ENCODE data around the gene CYP4F8. TPM values are rescaled to one million over a fixed set of nuclear protein-coding genes. Genes with fewer than 3 reads are reported as not detected.

The CYP4F8 gene
- total RNA-seq, 1 experiment from 2014 or later = not detected

GRCh38 chr19:15666186-15666585 lies 51.2 kb downstream of the CYP4F8 start:
- H3K79me1 ChIP-seq (ENCODE audit: insufficient read depth, low read depth, low read length, poor library complexity, severe bottlenecking) = no peaks in the 10 kb centered on the region
- H3K18ac ChIP-seq (ENCODE audit: insufficient read length, low read depth, low read length) = no peak overlapping the region
- H3K56ac ChIP-seq (ENCODE audit: insufficient read length, low read depth, low read length) = no peak overlapping the region
- H3K4me3 Mint-ChIP-seq = no peak overlapping the region
- H3K79me2 ChIP-seq (ENCODE audit: insufficient read depth, low read length) = no peaks in the 10 kb centered on the region
- no peak overlapping the region for H2BK20ac ChIP-seq (ENCODE audit: low read depth, low read length, poor library complexity, severe bottlenecking)
- no peaks in the 10 kb centered on the region for H3K4me1 Mint-ChIP-seq
- no peaks in the 10 kb centered on the region for H3K4me1 ChIP-seq (ENCODE audit: insufficient read depth, low read length)
- H2BK120ac ChIP-seq (ENCODE audit: low read depth, low read length, poor library complexity, severe bottlenecking) = no peak overlapping the region
- no peak overlapping the region for H4K91ac ChIP-seq (ENCODE audit: insufficient read length, low read depth, low read length)
- H3K36me3 Mint-ChIP-seq (ENCODE audit: insufficient read depth in 1 of 3, low read depth in 3 of 3) = peaks cover 4 to 29% (median 16%) of the 10 kb centered on the region in 3 experiments; a peak in 6 of 7 replicates
- H3K9me3 Mint-ChIP-seq = peaks cover 12 to 14% of the 10 kb centered on the region in 2 experiments
- no peaks in the 10 kb centered on the region for H3K23me2 ChIP-seq (ENCODE audit: insufficient read length, low read depth, low read length, poor library complexity, severe bottlenecking)
- no peak overlapping the region for H2BK15ac ChIP-seq (ENCODE audit: low read depth, low read length)
- no peak overlapping the region for H2AK5ac ChIP-seq (ENCODE audit: insufficient read length, low read length)
- H3K4ac ChIP-seq (ENCODE audit: low read depth, low read length) = no peak overlapping the region
- H3K4me2 ChIP-seq (ENCODE audit: insufficient read depth, insufficient read length, low read length) = no peak overlapping the region
- no peaks in the 10 kb centered on the region for H4K20me1 ChIP-seq (ENCODE audit: control insufficient read depth, insufficient read depth, insufficient read length)
- TF ChIP-seq CTCF (conservative IDR thresholded peaks at IDR 0.05) = no peak
- no peak overlapping the region for H3T11ph ChIP-seq (ENCODE audit: low read length)
- H4K8ac ChIP-seq (replicated peaks; ENCODE audit: insufficient read length, low read depth, low read length) = no peak overlapping the region
- no peak overlapping the region for H3K27ac Mint-ChIP-seq
- H2AFZ ChIP-seq (ENCODE audit: low read length) = no peak overlapping the region
- no peaks in the 10 kb centered on the region for H3K27me3 ChIP-seq (ENCODE audit: insufficient read depth, low read length)
- H2BK5ac ChIP-seq (ENCODE audit: insufficient read length, low read length) = no peak overlapping the region
- peaks cover 1% of the 10 kb centered on the region for H3K27me3 Mint-ChIP-seq (ENCODE audit: low read depth)
- H3K23ac ChIP-seq (ENCODE audit: insufficient read length, low read depth, low read length) = no peak overlapping the region
- no peak for DNase-seq
- no CpG with 5 or more reads among the region's 1 CpG for whole genome bisulfite sequencing (ENCODE audit: extremely low coverage, insufficient read length, low lambda C conversion rate)
- H3K9me3 ChIP-seq (ENCODE audit: control insufficient read depth, low read depth, low read length) = peaks cover 95% of the 10 kb centered on the region
- no peak overlapping the region for H2BK12ac ChIP-seq (ENCODE audit: insufficient read length, low read depth, low read length)
- no peak overlapping the region for H3K27ac ChIP-seq (ENCODE audit: insufficient read length, low read depth, low read length)
- no peak overlapping the region for H3K9ac ChIP-seq (ENCODE audit: extremely low read depth, insufficient read length, low read length)
- no peak overlapping the region for H4K5ac ChIP-seq (ENCODE audit: insufficient read length, low read depth, low read length)
- H3K14ac ChIP-seq (ENCODE audit: insufficient read depth, low read length) = no peak overlapping the region

Measured in H9 (cell line).